ENCODE measurements around the gene NEAT1. TPM values are rescaled to one million over a fixed set of nuclear protein-coding genes. Genes with fewer than 3 reads are reported as not detected.
A peak's percentile ranks its signal among the peaks of the same experiment; 100 is the strongest.

Gene NEAT1
- total RNA-seq, 2 donors from 2014 or later: 376 to 539 TPM

DNA sequence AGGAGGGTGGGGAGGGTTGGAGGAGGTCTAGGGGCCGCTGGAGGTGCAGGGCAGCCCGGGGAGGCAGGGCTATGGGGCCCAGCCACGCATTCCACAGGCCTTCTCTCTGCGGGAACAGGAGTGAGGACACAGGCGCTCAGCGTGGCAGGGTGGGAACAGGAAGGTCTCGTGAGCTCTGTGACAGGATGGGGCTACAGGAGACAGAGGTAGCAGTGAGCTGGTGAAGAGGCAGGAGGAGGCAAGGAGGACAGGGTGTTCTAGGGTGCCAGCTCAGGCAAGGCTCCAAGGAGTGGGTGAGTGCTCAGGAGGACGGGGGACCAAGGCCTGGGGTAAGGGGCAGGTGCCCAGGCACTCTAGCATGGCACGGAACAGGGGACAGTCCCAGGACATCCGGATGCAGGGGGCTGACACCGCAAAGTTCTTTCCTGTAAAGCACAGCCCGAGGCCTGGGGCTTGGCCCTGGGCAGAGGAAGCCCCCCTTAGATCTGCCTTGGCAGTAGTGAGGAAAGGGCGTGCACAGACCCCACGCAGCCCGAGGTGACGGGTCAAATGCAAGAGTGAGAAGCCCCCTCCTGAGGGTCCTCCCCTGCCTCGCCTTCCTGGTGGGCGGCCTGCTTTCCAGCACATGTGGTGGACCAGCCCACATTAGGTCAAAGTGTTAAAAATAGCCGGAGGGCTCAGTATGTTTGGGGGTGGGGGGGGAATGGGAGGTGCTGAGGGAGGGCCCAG lies 4.7 kb upstream of the NEAT1 start:
- Histone ChIP-seq H3K4me3 (no peak overlapping the region), H3K4me1 (peaks cover 60% of the 10 kb centered on the region), H3K9me3 (no peaks in the 10 kb centered on the region), H3K36me3 (replicated peaks in 1 of 2; ENCODE audit: insufficient read depth in 1 of 2, low read depth in 2 of 2) (no peaks in the 10 kb centered on the region), H3K27me3 (no peaks in the 10 kb centered on the region), H3K27ac (peak overlapping the region; percentile 98 to 100 (median 100))
- 28 to 33% methylated on average over 9 to 17 of the region's 19 CpGs for WGBS, 2 donors
- TF ChIP-seq, protein P1, sequence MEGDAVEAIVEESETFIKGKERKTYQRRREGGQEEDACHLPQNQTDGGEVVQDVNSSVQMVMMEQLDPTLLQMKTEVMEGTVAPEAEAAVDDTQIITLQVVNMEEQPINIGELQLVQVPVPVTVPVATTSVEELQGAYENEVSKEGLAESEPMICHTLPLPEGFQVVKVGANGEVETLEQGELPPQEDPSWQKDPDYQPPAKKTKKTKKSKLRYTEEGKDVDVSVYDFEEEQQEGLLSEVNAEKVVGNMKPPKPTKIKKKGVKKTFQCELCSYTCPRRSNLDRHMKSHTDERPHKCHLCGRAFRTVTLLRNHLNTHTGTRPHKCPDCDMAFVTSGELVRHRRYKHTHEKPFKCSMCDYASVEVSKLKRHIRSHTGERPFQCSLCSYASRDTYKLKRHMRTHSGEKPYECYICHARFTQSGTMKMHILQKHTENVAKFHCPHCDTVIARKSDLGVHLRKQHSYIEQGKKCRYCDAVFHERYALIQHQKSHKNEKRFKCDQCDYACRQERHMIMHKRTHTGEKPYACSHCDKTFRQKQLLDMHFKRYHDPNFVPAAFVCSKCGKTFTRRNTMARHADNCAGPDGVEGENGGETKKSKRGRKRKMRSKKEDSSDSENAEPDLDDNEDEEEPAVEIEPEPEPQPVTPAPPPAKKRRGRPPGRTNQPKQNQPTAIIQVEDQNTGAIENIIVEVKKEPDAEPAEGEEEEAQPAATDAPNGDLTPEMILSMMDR (IDR thresholded peaks at IDR 0.05): no peak
- no peak for TF ChIP-seq POLR2A (IDR thresholded peaks at IDR 0.05)
- peak; percentile 33 to 59 (median 51) for DNase-seq
- intact Hi-C loops (cut with DNase I): loop anchor here (10.0 kb wide), 2 partner anchors 47 to 97 kb away; no protein-coding TSS in a partner anchor
- ATAC-seq: no peak

DNA sequence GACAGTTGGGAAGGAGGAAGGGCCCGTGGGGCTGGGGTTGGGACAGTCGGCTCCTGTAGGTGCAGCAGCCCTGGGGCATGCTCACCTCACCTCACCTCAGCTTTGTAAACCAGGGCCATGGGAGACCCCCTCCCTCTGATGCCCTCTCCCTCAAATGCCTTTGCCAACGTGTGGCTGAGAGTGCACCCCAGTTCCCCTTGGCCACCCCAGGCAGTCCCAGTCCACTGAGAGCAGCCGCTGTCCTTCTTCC lies 4.2 kb upstream of the NEAT1 start:
- Histone ChIP-seq H3K4me3 (no peak overlapping the region), H3K9me3 (no peaks in the 10 kb centered on the region), H3K36me3 (replicated peaks in 1 of 2; ENCODE audit: insufficient read depth in 1 of 2, low read depth in 2 of 2) (no peaks in the 10 kb centered on the region), H3K27me3 (no peaks in the 10 kb centered on the region), H3K27ac (peak overlapping the region; percentile 98 to 100 (median 100)), H3K4me1 (peaks cover 57% of the 10 kb centered on the region)
- ATAC-seq: no peak
- intact Hi-C loops (cut with DNase I): loop anchor here (10.0 kb wide), 2 partner anchors 46 to 96 kb away; no protein-coding TSS in a partner anchor
- DNase-seq: no peak
- WGBS, 2 donors: 5 to 6% methylated on average over 4 of the region's 4 CpGs
- TF ChIP-seq POLR2A (IDR thresholded peaks at IDR 0.05): no peak
- TF ChIP-seq, protein P1 (IDR thresholded peaks at IDR 0.05): no peak

GRCh38 chr11:65418681-65419459 lies 3.7 kb upstream of the NEAT1 start:
- Histone ChIP-seq H3K4me3 (no peak overlapping the region), H3K27me3 (no peaks in the 10 kb centered on the region), H3K9me3 (no peaks in the 10 kb centered on the region), H3K4me1 (peaks cover 57% of the 10 kb centered on the region), H3K36me3 (replicated peaks in 1 of 2; ENCODE audit: insufficient read depth in 1 of 2, low read depth in 2 of 2) (no peaks in the 10 kb centered on the region), H3K27ac (peak overlapping the region; percentile 98 to 100 (median 100))
- WGBS, 2 donors: 2 to 4% methylated on average over 13 to 15 of the region's 15 CpGs
- TF ChIP-seq, protein P1 (IDR thresholded peaks at IDR 0.05): no peak
- TF ChIP-seq POLR2A (IDR thresholded peaks at IDR 0.05): no peak
- ATAC-seq: peak; percentile 47
- peak; percentile 95 to 98 (median 98) for DNase-seq
- intact Hi-C loops (cut with DNase I): loop anchor here (10.0 kb wide), 2 partner anchors 46 to 96 kb away; no protein-coding TSS in a partner anchor

DNA sequence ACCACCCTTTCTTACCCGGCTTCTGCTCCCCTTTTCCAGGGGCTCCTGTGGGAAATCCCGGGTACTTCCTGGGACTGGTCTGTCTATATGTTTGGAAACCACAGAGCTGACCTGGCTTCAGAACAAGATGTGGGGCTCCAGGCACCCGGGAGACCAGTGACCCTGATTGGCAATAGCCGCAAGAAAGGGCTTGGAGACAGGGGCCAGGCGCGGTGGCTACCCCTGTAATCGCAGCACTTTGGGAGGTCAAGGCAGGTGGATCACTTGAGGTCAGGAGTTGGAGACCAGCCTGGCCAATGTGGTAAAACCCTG lies 3.2 kb upstream of the NEAT1 start:
- ATAC-seq (no peak), DNase-seq (peak in 1 of 4 donors; percentile 30)
- Histone ChIP-seq H3K4me1 (peaks cover 57% of the 10 kb centered on the region), H3K4me3 (no peak overlapping the region), H3K9me3 (no peaks in the 10 kb centered on the region), H3K27me3 (no peaks in the 10 kb centered on the region), H3K27ac (peak overlapping the region; percentile 98 to 100 (median 100)), H3K36me3 (replicated peaks in 1 of 2; ENCODE audit: insufficient read depth in 1 of 2, low read depth in 2 of 2) (no peaks in the 10 kb centered on the region)
- intact Hi-C loops (cut with DNase I): loop anchor here (10.0 kb wide), 2 partner anchors 45 to 95 kb away; no protein-coding TSS in a partner anchor
- TF ChIP-seq, protein P1 (IDR thresholded peaks at IDR 0.05): no peak
- no peak for TF ChIP-seq POLR2A (IDR thresholded peaks at IDR 0.05)
- 23 to 25% methylated on average over 6 to 7 of the region's 7 CpGs for WGBS, 2 donors

Data from body of pancreas (tissue), 4 donors.